Fibroblast of gingiva (primary cell): ENCODE measurements around the gene ARL6IP4.

ENCODE experiments used
- DNase-seq: peaks from one replicate; pipeline ENCODE4 v3.0.0-alpha.2; 2011; ENCODE audit warnings: low read depth

Gene ARL6IP4

GRCh38 chr12:122990961-122991622 lies 10.6 kb downstream of the ARL6IP4 start:
- DNase-seq = no peak

- no peak for DNase-seq
Observed at GRCh38 chr12:122991623-122992275, 11.3 kb downstream of the ARL6IP4 start.

GRCh38 chr12:122992386-122992785 lies 11.9 kb downstream of the ARL6IP4 start:
- no peak for DNase-seq

GRCh38 chr12:122994140-122994675 lies 13.7 kb downstream of the ARL6IP4 start:
- DNase-seq = no peak

GRCh38 chr12:122994781-122995502 lies 14.5 kb downstream of the ARL6IP4 start:
- no peak for DNase-seq

- DNase-seq = no peak
Observed at GRCh38 chr12:122995503-122996187, 15.2 kb downstream of the ARL6IP4 start.

GRCh38 chr12:122996188-122996601 lies 15.7 kb downstream of the ARL6IP4 start:
- DNase-seq = no peak

- no peak for DNase-seq
Observed at GRCh38 chr12:122996621-122997342, 16.3 kb downstream of the ARL6IP4 start.

GRCh38 chr12:122997343-122998250 lies 17.1 kb downstream of the ARL6IP4 start:
- no peak for DNase-seq

GRCh38 chr12:122998316-122998715 lies 17.8 kb downstream of the ARL6IP4 start:
- DNase-seq = no peak

- no peak for DNase-seq
Observed at GRCh38 chr12:122999196-122999946, 18.9 kb downstream of the ARL6IP4 start.

- DNase-seq = no peak
Observed at GRCh38 chr12:122999986-123000420, 19.5 kb downstream of the ARL6IP4 start.

- no peak for DNase-seq
Observed at GRCh38 chr12:123000578-123000977, 20.1 kb downstream of the ARL6IP4 start.

- DNase-seq = no peak
Observed at GRCh38 chr12:123001464-123001863, 21.0 kb downstream of the ARL6IP4 start.

GRCh38 chr12:123003257-123003656 lies 22.8 kb downstream of the ARL6IP4 start:
- no peak for DNase-seq

- DNase-seq = no peak
Observed at GRCh38 chr12:123004287-123004686, 23.8 kb downstream of the ARL6IP4 start.

- DNase-seq = no peak
Observed at GRCh38 chr12:123005081-123005626, 24.7 kb downstream of the ARL6IP4 start.

GRCh38 chr12:123006977-123007376 lies 26.5 kb downstream of the ARL6IP4 start:
- DNase-seq = no peak

- no peak for DNase-seq
Observed at GRCh38 chr12:123010110-123010509, 29.6 kb downstream of the ARL6IP4 start.
